GM11168 (cell line): Measurements from ENCODE around the gene CCNQ.

ENCODE experiments used
- in situ Hi-C: fragments of 300-500 bp; cut with MboI; formaldehyde crosslinking; loops from one replicate; pipeline ENCODE4 v1.12.0; 2022; ENCODE audit warnings: low sequenced_read_pairs; ENCODE audit not compliant: unreplicated experiment

Gene CCNQ

GRCh38 chrX:153637121-153638040 lies 38.4 kb upstream of the CCNQ start:
- in situ Hi-C loops: no loop called here

DNA sequence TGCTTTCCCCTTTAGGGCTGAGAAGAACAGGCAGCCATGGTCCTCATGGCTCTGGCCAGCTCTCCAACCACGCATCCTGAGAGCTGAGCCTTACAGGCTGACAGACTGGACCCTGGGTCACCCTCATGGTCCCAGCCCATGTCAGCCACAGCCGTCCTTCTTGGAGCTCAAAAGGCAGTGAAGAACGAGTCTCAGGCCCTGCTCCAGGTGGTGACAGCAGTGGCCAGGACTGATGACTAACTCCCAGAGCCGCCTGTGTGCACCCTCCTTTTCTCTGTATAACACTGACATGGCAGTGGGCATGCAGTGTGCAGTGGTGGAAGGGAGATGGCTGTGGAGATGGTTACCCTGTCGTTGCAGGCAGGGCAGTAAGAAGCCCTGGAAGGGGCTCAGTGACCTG lies 37.8 kb upstream of the CCNQ start:
- in situ Hi-C loops: no loop called here

- in situ Hi-C loops: no loop called here
These were observed 37.1 kb upstream of the CCNQ start for GRCh38 chrX:153635788-153636668.

- in situ Hi-C loops: no loop called here
These were observed 36.4 kb upstream of the CCNQ start for GRCh38 chrX:153635388-153635787.

GRCh38 chrX:153634832-153635231 lies 35.9 kb upstream of the CCNQ start:
- in situ Hi-C loops: no loop called here

DNA sequence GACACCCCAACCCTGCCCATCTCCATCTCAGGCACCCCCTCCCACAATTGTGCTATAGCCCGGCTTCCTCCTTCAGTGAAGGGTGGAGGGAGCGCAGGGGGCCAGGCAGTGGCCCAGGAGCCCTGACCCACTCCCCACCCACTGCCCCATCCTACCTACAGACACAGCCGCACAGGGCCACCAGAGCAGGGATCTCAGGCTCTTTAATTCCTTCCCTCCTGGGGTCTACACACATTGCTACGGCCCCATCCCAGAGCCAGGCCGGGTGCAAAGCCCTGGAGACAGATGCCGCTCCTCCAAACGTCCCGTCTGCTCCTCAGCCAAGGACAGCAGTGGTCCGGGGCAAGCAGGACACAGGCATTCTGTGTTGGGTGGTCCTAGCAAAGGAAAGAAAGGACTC lies 35.3 kb upstream of the CCNQ start:
- in situ Hi-C loops: no loop called here

DNA sequence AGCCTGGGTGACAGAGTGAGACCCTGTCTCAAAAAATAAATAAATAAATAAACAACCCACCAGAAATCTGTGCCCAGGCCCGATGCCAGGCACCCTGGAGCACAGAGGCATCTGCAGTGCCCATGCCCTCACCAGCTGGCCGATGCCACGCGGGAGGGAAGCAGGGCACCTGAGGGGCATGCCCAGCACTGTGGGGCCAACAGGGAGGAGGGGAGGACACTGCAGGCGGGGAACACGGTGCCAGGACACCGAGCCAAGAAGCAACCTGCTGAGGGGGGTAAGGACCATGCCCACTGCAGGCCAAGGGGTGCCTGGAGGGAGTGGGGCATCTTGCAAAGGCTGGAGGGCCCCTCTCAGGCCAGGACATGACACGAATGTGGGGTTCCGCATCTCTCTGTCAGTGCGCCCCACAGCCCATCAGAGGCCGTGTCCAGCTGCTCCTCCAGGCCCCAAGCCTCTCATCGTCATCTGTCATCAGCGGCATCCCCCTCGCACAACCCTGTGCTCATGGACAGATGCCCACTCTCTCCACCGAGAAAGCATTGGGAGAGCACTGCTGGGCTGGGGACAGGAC lies 34.8 kb upstream of the CCNQ start:
- in situ Hi-C loops: no loop called here

GRCh38 chrX:153633048-153633447 lies 34.1 kb upstream of the CCNQ start:
- in situ Hi-C loops: no loop called here

- in situ Hi-C loops: no loop called here
These were observed 33.6 kb upstream of the CCNQ start for GRCh38 chrX:153632595-153632946.

DNA sequence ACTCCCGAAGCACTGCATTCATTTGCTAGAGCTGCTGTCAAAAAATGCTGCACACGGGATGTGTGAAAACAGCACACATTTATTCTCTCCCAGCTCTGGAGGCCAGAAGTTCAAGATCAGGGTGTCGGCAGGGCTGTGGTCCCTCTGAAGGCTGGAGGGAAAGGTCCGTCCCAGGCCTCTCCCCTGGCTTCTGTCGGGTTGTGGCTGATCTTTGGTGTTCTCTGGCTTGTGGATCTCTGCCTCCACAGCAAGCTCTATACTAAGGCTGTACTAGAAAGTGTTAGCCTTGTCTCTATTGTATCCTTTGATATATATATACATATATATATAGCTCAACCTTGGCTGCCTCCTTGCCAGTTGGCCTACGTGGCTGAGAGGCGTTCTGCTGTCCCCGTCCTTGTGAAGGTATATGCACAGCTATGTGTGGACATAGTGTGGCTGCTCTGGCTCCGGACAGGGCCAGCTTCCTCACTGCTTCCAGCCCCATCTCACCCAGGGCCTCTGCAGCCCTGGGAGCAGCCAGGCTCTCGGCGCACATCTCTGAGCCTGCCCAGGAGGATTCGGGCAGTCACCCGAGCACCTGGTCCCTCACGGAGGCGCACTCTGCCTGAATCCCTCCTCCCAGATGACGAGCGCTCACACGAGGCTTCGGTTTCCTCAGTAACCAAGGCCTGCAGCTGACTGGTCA lies 33.1 kb upstream of the CCNQ start:
- in situ Hi-C loops: no loop called here

DNA sequence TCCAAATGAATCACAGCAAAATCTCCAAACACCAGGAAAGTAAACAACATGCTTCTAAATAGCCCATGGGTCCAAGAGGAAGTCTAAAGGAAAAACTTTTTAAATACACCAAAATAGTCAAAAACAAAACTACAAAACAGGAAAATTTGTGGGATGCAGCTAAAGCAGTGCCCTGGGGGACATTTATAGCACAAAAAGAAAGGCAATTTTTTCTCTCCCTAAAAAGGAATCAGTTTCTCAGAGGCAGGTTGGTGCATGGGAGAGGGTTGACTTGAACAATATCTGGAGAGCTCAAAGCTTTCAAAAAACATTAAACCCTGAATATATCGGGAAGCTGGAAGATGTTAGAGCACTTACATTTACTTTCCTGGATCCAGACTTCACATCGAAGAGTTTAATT lies 32.4 kb upstream of the CCNQ start:
- in situ Hi-C loops: no loop called here

GRCh38 chrX:153628665-153629064 lies 29.7 kb upstream of the CCNQ start:
- in situ Hi-C loops: no loop called here

DNA sequence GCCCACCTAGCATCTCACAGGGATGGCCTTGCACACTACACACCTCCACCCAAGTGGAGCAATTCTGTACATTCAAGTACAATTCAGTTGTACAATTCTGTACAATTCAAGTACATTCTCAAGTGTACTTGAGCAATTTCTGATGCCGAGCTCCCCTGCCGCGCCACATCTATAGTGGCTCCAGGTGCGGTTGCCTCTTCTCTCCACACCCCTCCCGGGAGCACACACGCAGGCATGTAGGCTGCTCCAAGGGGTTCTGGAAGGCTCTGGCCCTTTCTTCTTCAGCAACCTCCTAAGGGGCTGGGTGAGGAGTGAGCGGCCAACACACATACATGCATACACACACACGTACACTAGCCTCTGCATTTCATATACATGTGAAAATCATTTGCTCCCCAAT lies 29.2 kb upstream of the CCNQ start:
- in situ Hi-C loops: no loop called here

GRCh38 chrX:153627675-153628111 lies 28.8 kb upstream of the CCNQ start:
- in situ Hi-C loops: no loop called here

DNA sequence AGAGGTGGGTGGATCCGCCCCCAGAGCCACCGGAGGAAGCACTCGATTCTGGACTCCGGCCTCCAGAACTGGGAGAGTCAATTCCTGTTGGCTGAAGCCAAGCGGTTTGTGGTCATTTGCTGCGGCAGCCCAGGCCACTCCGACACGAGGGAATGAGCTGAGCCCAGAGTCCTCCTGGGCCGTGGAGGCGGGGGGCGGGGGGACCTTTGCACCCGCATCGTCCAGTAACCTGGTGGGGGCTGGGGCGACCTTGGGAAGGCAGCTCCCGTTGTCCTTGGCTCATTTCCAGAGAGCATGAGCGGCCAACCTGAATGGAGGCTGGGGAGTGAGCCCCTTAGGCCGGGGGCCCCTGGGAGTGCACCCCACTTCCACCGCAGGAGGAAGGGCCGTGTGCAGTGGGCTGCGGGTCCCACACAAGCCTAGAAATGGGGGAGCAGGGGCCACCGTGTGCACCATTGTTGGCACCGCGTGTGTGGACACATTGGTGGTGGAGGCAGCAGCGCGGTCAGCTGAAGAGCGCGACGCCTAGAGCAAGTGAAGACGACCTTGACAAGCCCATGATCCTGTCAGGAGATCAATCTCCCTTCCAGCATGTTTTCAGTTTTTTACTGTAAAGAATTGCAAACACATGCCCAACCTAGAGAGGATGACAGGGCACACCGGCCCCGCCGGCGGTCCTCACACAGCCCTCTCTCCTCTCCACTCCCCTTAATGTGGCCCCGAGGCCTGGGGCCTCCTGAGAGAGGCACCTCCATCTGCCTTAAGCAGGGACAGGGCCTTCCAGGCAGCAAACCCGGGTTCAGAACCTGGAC lies 28.1 kb upstream of the CCNQ start:
- in situ Hi-C loops: no loop called here

- in situ Hi-C loops: no loop called here
These were observed 27.2 kb upstream of the CCNQ start for GRCh38 chrX:153626025-153626633.

- in situ Hi-C loops: no loop called here
These were observed 26.5 kb upstream of the CCNQ start for GRCh38 chrX:153625271-153626024.
